Endodermal cell (in vitro differentiated cells): ENCODE measurements around the gene BCL2L14. TPM values are rescaled to one million over a fixed set of nuclear protein-coding genes. Genes with fewer than 3 reads are reported as not detected.
A peak's percentile ranks its signal among the peaks of the same experiment; 100 is the strongest.

ENCODE experiments used
- DNase-seq: peaks from one replicate; pipeline ENCODE4 v3.0.0-alpha.2; 2017
- H3K27ac ChIP-seq: 2 replicates; pipeline ENCODE4 v1.5.1; 2013; ENCODE audit warnings: mild to moderate bottlenecking, low read depth, low read length, moderate library complexity
- H3K27me3 ChIP-seq: 2 replicates; pipeline ENCODE4 v1.6.1; 2013; ENCODE audit warnings: mild to moderate bottlenecking, low read length, moderate library complexity; ENCODE audit not compliant: insufficient read depth, control insufficient read depth, poor library complexity, severe bottlenecking
- H3K36me3 ChIP-seq: 2 replicates; pipeline ENCODE4 v1.7.0; 2013; ENCODE audit warnings: mild to moderate bottlenecking, low read length, moderate library complexity; ENCODE audit not compliant: control insufficient read depth, insufficient read depth
- H3K4me1 ChIP-seq: one replicate; pipeline ENCODE4 v1.7.0; 2013; ENCODE audit warnings: low read length; ENCODE audit not compliant: control insufficient read depth, insufficient read depth
- H3K4me3 ChIP-seq: 2 replicates; pipeline ENCODE4 v1.5.1; 2013; ENCODE audit warnings: mild to moderate bottlenecking, low read length, moderate library complexity
- H3K9ac ChIP-seq: 2 replicates; pipeline ENCODE4 v1.6.1; 2013; ENCODE audit warnings: mild to moderate bottlenecking, low read length, moderate library complexity; ENCODE audit not compliant: poor library complexity, severe bottlenecking; ENCODE audit errors: extremely low read depth
- H3K9me3 ChIP-seq: 2 replicates; pipeline ENCODE4 v1.6.1; 2013; ENCODE audit warnings: mild to moderate bottlenecking, low read length, moderate library complexity; ENCODE audit not compliant: control insufficient read depth
- H3K27ac Mint-ChIP-seq: 2 replicates; pipeline ENCODE4 v1.8.0; 2020; ENCODE audit warnings: mixed read lengths
- H3K27me3 Mint-ChIP-seq: 2 replicates; pipeline ENCODE4 v1.8.0; 2021; ENCODE audit warnings: mild to moderate bottlenecking, mixed read lengths; ENCODE audit not compliant: insufficient read depth
- H3K36me3 Mint-ChIP-seq: 2 replicates; pipeline ENCODE4 v1.8.0; 2020; ENCODE audit warnings: low read depth, mixed read lengths
- H3K4me1 Mint-ChIP-seq: 2 replicates; pipeline ENCODE4 v1.8.0; 2020; ENCODE audit warnings: mixed read lengths
- H3K4me3 Mint-ChIP-seq: 2 replicates; pipeline ENCODE4 v1.8.0; 2020; ENCODE audit warnings: mild to moderate bottlenecking, moderate library complexity, mixed read lengths
- H3K9me3 Mint-ChIP-seq: 2 replicates; pipeline ENCODE4 v1.8.0; 2020; ENCODE audit warnings: mild to moderate bottlenecking, mixed read lengths
- WGBS, 2 experiments: methylation state at CpG; one replicate each; pipeline versions ENCODE4 v1.1.5 to v1.1.7; 2013; ENCODE audit warnings: missing lambda C conversion rate in 2 of 2, mixed read lengths in 1 of 2; ENCODE audit not compliant: insufficient coverage in 1 of 2, insufficient read length in 1 of 2; 5-methylcytosine and 5-hydroxymethylcytosine counted together
- total RNA-seq, 2 donors: library from RNA; stranded (reverse); fragmentation: NEBNext Ultra II Directional in 1 of 2; extraction: Animal tissue kit (Norgen Biotek cat#: 25700) in 1 of 2; gene quantifications; 2 replicates in 1 of 2; 3 replicates in 1 of 2; pipeline ENCODE4 v1.2.1, GENCODE V29; 2021
- TF ChIP-seq, protein P1 (sequence below): fragments of 200-600 bp; sonication (generic); conservative IDR thresholded peaks from 2 replicates; pipeline ENCODE4 v1.5.0; 2021; ENCODE audit warnings: antibody characterized with exemption, mild to moderate bottlenecking

The BCL2L14 gene
- total RNA-seq, 2 donors from 2014 or later, result 4.4 to 10.5 TPM

DNA sequence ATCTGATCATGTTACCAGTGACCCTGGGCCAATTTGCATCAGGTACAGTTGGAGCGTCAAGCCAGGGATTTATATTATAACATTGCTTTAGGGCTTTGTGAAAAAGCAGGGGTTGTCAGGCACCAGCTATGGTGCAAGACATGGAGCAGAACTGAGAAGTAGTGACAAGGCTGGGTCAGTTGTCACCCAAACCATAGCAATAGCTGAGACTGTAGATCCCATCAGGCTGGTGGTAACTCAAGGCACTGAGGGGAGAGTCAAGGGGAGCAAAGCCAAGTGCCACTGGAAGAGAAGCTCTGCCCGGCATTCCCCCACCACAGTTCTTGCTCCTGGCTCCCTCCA is 16.9 kb downstream of the BCL2L14 start:
- WGBS, 2 experiments, result 87 to 92% methylated on average over 2 of the region's 2 CpGs
- H3K36me3 ChIP-seq, result no peaks in the 10 kb centered on the region
- H3K27ac Mint-ChIP-seq, result no peak overlapping the region
- TF ChIP-seq, protein P1, sequence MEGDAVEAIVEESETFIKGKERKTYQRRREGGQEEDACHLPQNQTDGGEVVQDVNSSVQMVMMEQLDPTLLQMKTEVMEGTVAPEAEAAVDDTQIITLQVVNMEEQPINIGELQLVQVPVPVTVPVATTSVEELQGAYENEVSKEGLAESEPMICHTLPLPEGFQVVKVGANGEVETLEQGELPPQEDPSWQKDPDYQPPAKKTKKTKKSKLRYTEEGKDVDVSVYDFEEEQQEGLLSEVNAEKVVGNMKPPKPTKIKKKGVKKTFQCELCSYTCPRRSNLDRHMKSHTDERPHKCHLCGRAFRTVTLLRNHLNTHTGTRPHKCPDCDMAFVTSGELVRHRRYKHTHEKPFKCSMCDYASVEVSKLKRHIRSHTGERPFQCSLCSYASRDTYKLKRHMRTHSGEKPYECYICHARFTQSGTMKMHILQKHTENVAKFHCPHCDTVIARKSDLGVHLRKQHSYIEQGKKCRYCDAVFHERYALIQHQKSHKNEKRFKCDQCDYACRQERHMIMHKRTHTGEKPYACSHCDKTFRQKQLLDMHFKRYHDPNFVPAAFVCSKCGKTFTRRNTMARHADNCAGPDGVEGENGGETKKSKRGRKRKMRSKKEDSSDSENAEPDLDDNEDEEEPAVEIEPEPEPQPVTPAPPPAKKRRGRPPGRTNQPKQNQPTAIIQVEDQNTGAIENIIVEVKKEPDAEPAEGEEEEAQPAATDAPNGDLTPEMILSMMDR, result no peak
- H3K4me1 Mint-ChIP-seq, result peaks cover 20% of the 10 kb centered on the region
- no peaks in the 10 kb centered on the region for H3K27me3 ChIP-seq
- no peaks in the 10 kb centered on the region for H3K9me3 ChIP-seq
- peak overlapping the region; percentile 91 for H3K27ac ChIP-seq
- H3K27me3 Mint-ChIP-seq, result no peaks in the 10 kb centered on the region
- peak; percentile 41 for DNase-seq
- no peak overlapping the region for H3K4me3 ChIP-seq
- H3K4me1 ChIP-seq, result no peaks in the 10 kb centered on the region
- H3K9ac ChIP-seq, result no peak overlapping the region
- peaks cover 15% of the 10 kb centered on the region for H3K36me3 Mint-ChIP-seq
- H3K9me3 Mint-ChIP-seq, result no peaks in the 10 kb centered on the region
- no peak overlapping the region for H3K4me3 Mint-ChIP-seq

GRCh38 chr12:12088147-12088546 is 17.4 kb downstream of the BCL2L14 start:
- Mint-ChIP-seq H3K9me3 (no peaks in the 10 kb centered on the region), H3K4me3 (no peak overlapping the region), H3K27ac (no peak overlapping the region), H3K27me3 (no peaks in the 10 kb centered on the region), H3K36me3 (peaks cover 19% of the 10 kb centered on the region), H3K4me1 (peaks cover 19% of the 10 kb centered on the region)
- peak; percentile 41 for DNase-seq
- 78 to 93% methylated on average over 7 to 10 of the region's 10 CpGs for WGBS, 2 experiments
- no peaks in the 10 kb centered on the region for H3K9me3 ChIP-seq
- no peak overlapping the region for H3K27ac ChIP-seq
- no peaks in the 10 kb centered on the region for H3K36me3 ChIP-seq
- no peaks in the 10 kb centered on the region for H3K27me3 ChIP-seq
- no peak overlapping the region for H3K9ac ChIP-seq
- TF ChIP-seq, protein P1, result no peak
- H3K4me3 ChIP-seq, result no peak overlapping the region
- H3K4me1 ChIP-seq, result no peaks in the 10 kb centered on the region

GRCh38 chr12:12088761-12089160 is 18.0 kb downstream of the BCL2L14 start:
- TF ChIP-seq, protein P1, result no peak
- H3K36me3 ChIP-seq, result no peaks in the 10 kb centered on the region
- WGBS, 2 experiments, result 95 to 96% methylated on average over 5 to 9 of the region's 9 CpGs
- H3K9me3 ChIP-seq, result no peaks in the 10 kb centered on the region
- no peak overlapping the region for H3K27ac ChIP-seq
- no peaks in the 10 kb centered on the region for H3K9me3 Mint-ChIP-seq
- no peak overlapping the region for H3K27ac Mint-ChIP-seq
- H3K27me3 Mint-ChIP-seq, result no peaks in the 10 kb centered on the region
- H3K27me3 ChIP-seq, result no peaks in the 10 kb centered on the region
- peak; percentile 29 for DNase-seq
- no peak overlapping the region for H3K4me3 Mint-ChIP-seq
- H3K9ac ChIP-seq, result no peak overlapping the region
- peaks cover 19% of the 10 kb centered on the region for H3K4me1 Mint-ChIP-seq
- no peak overlapping the region for H3K4me3 ChIP-seq
- peaks cover 19% of the 10 kb centered on the region for H3K36me3 Mint-ChIP-seq
- H3K4me1 ChIP-seq, result no peaks in the 10 kb centered on the region
